Measurements from ENCODE around the gene FBXW4.

DNA sequence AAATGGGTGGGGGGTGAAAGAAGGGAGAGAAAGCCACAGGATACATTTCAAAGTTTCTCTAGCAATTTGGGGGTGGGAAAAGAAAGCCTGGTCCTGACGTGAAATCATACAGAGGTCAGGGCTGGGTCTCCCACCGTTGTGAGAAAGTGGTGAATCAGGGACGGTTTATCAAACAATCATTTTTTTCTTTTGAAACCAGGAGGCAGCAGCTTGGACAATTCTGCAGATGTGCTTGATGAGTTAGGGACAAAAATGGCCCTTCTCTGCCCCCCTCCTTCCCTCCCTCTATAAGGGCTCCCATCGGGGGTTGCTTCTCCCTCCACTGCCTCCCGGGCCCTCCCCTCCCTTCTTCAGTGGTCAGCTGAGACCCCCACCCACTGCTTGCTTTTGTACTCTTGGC is 43.6 kb downstream of the FBXW4 start:
- TF ChIP-seq, protein P1, sequence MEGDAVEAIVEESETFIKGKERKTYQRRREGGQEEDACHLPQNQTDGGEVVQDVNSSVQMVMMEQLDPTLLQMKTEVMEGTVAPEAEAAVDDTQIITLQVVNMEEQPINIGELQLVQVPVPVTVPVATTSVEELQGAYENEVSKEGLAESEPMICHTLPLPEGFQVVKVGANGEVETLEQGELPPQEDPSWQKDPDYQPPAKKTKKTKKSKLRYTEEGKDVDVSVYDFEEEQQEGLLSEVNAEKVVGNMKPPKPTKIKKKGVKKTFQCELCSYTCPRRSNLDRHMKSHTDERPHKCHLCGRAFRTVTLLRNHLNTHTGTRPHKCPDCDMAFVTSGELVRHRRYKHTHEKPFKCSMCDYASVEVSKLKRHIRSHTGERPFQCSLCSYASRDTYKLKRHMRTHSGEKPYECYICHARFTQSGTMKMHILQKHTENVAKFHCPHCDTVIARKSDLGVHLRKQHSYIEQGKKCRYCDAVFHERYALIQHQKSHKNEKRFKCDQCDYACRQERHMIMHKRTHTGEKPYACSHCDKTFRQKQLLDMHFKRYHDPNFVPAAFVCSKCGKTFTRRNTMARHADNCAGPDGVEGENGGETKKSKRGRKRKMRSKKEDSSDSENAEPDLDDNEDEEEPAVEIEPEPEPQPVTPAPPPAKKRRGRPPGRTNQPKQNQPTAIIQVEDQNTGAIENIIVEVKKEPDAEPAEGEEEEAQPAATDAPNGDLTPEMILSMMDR (conservative IDR thresholded peaks at IDR 0.05 in 1 of 2, IDR thresholded peaks at IDR 0.05 in 1 of 2; ENCODE audit: low read depth in 1 of 2, low read length in 2 of 2): no peak
- no peak for TF ChIP-seq EZH2 (IDR thresholded peaks at IDR 0.05; ENCODE audit: low read length, missing control alignments)
